HepG2 (cell line): ENCODE results near the gene AP4E1. TPM values are rescaled to one million over a fixed set of nuclear protein-coding genes. Genes with fewer than 3 reads are reported as not detected.

ENCODE experiments used
- FIP1L1 ChIP-seq: fragments of 200-400 bp; formaldehyde crosslinking; IDR thresholded peaks from 2 replicates; pipeline ENCODE4 v1.6.1; 2018; ENCODE audit warnings: low read depth, mild to moderate bottlenecking, low read length, moderate library complexity, borderline replicate concordance; ENCODE audit not compliant: insufficient read depth
- HOXA7 ChIP-seq: sonication (generic); formaldehyde crosslinking; IDR thresholded peaks from 2 replicates; pipeline ENCODE4 v1.8.1; 2022; ENCODE audit warnings: mild to moderate bottlenecking, missing genetic modification reagents, moderate library complexity
- IKZF1 ChIP-seq: fragments of 450-650 bp; IDR thresholded peaks from 2 replicates; pipeline ENCODE4 v1.7.1; 2016
- KDM5A ChIP-seq: fragments of 200-600 bp; sonication (generic); IDR thresholded peaks from 2 replicates; pipeline ENCODE4 v1.7.0; 2018; ENCODE audit warnings: antibody characterized with exemption, mild to moderate bottlenecking, low read length, borderline replicate concordance
- MEIS2 ChIP-seq: sonication (generic); formaldehyde crosslinking; IDR thresholded peaks from 2 replicates; pipeline ENCODE4 v1.9.0; 2021; ENCODE audit warnings: mild to moderate bottlenecking, missing genetic modification reagents
- MLLT10 ChIP-seq: sonication (generic); formaldehyde crosslinking; IDR thresholded peaks from 2 replicates; pipeline ENCODE4 v1.4.0; 2020; ENCODE audit warnings: missing genetic modification reagents
- NR2F2 ChIP-seq: IDR thresholded peaks from 2 replicates; pipeline ENCODE4 v1.6.1; 2012; ENCODE audit warnings: low read depth, inconsistent platforms, borderline replicate concordance
- PRPF4 ChIP-seq: fragments of 200-400 bp; formaldehyde crosslinking; IDR thresholded peaks from 2 replicates; pipeline ENCODE4 v1.6.1; 2016; ENCODE audit warnings: low read length, low read depth; ENCODE audit not compliant: poor library complexity, severe bottlenecking
- SMAD9 ChIP-seq: sonication (generic); formaldehyde crosslinking; IDR thresholded peaks from 2 replicates; pipeline ENCODE4 v1.5.1; 2020; ENCODE audit warnings: mild to moderate bottlenecking, missing genetic modification reagents
- TOE1 ChIP-seq: sonication (generic); formaldehyde crosslinking; IDR thresholded peaks from 2 replicates; pipeline ENCODE4 v1.4.0; 2020; ENCODE audit warnings: mild to moderate bottlenecking, missing genetic modification reagents
- ZBTB20 ChIP-seq: sonication (generic); formaldehyde crosslinking; IDR thresholded peaks from 2 replicates; pipeline ENCODE4 v1.8.1; 2023; ENCODE audit warnings: missing genetic modification reagents, low read depth, mild to moderate bottlenecking, borderline replicate concordance
- ZBTB42 ChIP-seq: sonication (generic); formaldehyde crosslinking; IDR thresholded peaks from 2 replicates; pipeline ENCODE4 v1.5.0; 2020; ENCODE audit warnings: mild to moderate bottlenecking, missing genetic modification reagents
- ZBTB43 ChIP-seq: sonication (generic); formaldehyde crosslinking; conservative IDR thresholded peaks from 2 replicates; pipeline ENCODE4 v1.4.0; 2020; ENCODE audit warnings: missing genetic modification reagents
- ZEB1 ChIP-seq: IDR thresholded peaks from 2 replicates; pipeline ENCODE4 v1.6.1; 2012; ENCODE audit warnings: mild to moderate bottlenecking, low read depth, inconsistent platforms; ENCODE audit not compliant: insufficient replicate concordance
- ZNF280B ChIP-seq: sonication (generic); formaldehyde crosslinking; IDR thresholded peaks from 2 replicates; pipeline ENCODE4 v1.5.0; 2020; ENCODE audit warnings: missing genetic modification reagents, mild to moderate bottlenecking, borderline replicate concordance
- ZNF432 ChIP-seq: sonication (generic); formaldehyde crosslinking; IDR thresholded peaks from 2 replicates; pipeline ENCODE4 v1.5.0; 2020; ENCODE audit warnings: missing genetic modification reagents, mild to moderate bottlenecking, borderline replicate concordance
- ZNF558 ChIP-seq: sonication (generic); formaldehyde crosslinking; IDR thresholded peaks from 2 replicates; pipeline ENCODE4 v1.9.0; 2022; ENCODE audit warnings: mild to moderate bottlenecking, missing genetic modification reagents, borderline replicate concordance
- ZNF704 ChIP-seq: sonication (generic); formaldehyde crosslinking; IDR thresholded peaks from 2 replicates; pipeline ENCODE4 v1.8.1; 2023; ENCODE audit warnings: mild to moderate bottlenecking, inconsistent platforms, moderate library complexity, missing genetic modification reagents, borderline replicate concordance
- ZNF841 ChIP-seq: sonication (generic); formaldehyde crosslinking; IDR thresholded peaks from 2 replicates; pipeline ENCODE4 v1.8.1; 2023; ENCODE audit warnings: missing genetic modification reagents, borderline replicate concordance
- ZNF883 ChIP-seq: sonication (generic); formaldehyde crosslinking; IDR thresholded peaks from 2 replicates; pipeline ENCODE4 v1.5.1; 2020; ENCODE audit warnings: mild to moderate bottlenecking, missing genetic modification reagents; ENCODE audit errors: not compliant biosample characterization
- polyA plus RNA-seq, 8 experiments: library from polyadenylated mRNA; depleted of rRNA in 3 of 8; stranded (reverse) in 7 of 8; unstranded in 1 of 8; fragments of >200 nt; fragmentation: Illumina TruSeq in 4 of 8; extraction: Trizol in 4 of 8; gene quantifications; 2 replicates each; pipeline versions ENCODE4 v1.2.1 to v1.2.3, GENCODE V29; 2011 to 2016; ENCODE audit warnings: low read depth in 4 of 8, missing spikeins in 1 of 8, mixed read lengths in 1 of 8; ENCODE audit not compliant: insufficient read depth in 1 of 8
- total RNA-seq, 5 experiments: library from RNA; depleted of rRNA; stranded (reverse); fragments of >200 nt; fragmentation: Illumina TruSeq; extraction: Trizol; gene quantifications; 2 replicates each; pipeline ENCODE4 v1.2.3, GENCODE V29; 2016; ENCODE audit warnings: low read depth in 1 of 5
- TF ChIP-seq, protein P1 (sequence below): sonication (generic); formaldehyde crosslinking; conservative IDR thresholded peaks from 2 replicates; pipeline ENCODE4 v1.5.0; 2020; ENCODE audit warnings: missing genetic modification reagents
- TF ChIP-seq, protein P2 (sequence below): sonication (generic); formaldehyde crosslinking; IDR thresholded peaks from 2 replicates; pipeline ENCODE4 v1.4.0; 2020; ENCODE audit warnings: missing genetic modification reagents, borderline replicate concordance

AP4E1 gene
- total and polyA plus RNA-seq, 2 of the 13 experiments (the other 11 are each of a cell fraction or from before 2014, with no cell fraction given), result 2.2 to 7.8 TPM

GRCh38 chr15:50908209-50909009, at the start of gene AP4E1 (continued):
- TF ChIP-seq ZNF704 (CRISPR knock-in tag), result no peak
- no peak; the same call in 1 of the 2 replicates for TF ChIP-seq TOE1 (CRISPR knock-in tag)
- TF ChIP-seq ZNF841, result no peak; the same call in 1 of the 2 replicates
- no peak for TF ChIP-seq MLLT10 (CRISPR knock-in tag)
- TF ChIP-seq ZNF558 (CRISPR knock-in tag), result no peak
- TF ChIP-seq NR2F2, result peak; percentile 15; the same call in 1 of the 2 replicates
- no peak for TF ChIP-seq ZNF432
- peak; percentile 20; the same call in 1 of the 2 replicates for TF ChIP-seq MEIS2
- TF ChIP-seq, protein P1, sequence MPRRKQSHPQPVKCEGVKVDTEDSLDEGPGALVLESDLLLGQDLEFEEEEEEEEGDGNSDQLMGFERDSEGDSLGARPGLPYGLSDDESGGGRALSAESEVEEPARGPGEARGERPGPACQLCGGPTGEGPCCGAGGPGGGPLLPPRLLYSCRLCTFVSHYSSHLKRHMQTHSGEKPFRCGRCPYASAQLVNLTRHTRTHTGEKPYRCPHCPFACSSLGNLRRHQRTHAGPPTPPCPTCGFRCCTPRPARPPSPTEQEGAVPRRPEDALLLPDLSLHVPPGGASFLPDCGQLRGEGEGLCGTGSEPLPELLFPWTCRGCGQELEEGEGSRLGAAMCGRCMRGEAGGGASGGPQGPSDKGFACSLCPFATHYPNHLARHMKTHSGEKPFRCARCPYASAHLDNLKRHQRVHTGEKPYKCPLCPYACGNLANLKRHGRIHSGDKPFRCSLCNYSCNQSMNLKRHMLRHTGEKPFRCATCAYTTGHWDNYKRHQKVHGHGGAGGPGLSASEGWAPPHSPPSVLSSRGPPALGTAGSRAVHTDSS, result no peak
- TF ChIP-seq, protein P2, sequence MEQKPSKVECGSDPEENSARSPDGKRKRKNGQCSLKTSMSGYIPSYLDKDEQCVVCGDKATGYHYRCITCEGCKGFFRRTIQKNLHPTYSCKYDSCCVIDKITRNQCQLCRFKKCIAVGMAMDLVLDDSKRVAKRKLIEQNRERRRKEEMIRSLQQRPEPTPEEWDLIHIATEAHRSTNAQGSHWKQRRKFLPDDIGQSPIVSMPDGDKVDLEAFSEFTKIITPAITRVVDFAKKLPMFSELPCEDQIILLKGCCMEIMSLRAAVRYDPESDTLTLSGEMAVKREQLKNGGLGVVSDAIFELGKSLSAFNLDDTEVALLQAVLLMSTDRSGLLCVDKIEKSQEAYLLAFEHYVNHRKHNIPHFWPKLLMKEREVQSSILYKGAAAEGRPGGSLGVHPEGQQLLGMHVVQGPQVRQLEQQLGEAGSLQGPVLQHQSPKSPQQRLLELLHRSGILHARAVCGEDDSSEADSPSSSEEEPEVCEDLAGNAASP (CRISPR knock-in tag), result peak; percentile 69; the same call in 1 of the 2 replicates
- no peak for TF ChIP-seq FIP1L1
- TF ChIP-seq PRPF4, result peak; percentile 89
- no peak for TF ChIP-seq ZNF280B (CRISPR knock-in tag)
- no peak for TF ChIP-seq HOXA7
- TF ChIP-seq ZBTB42, result no peak
- no peak for TF ChIP-seq IKZF1
- TF ChIP-seq ZNF883 (CRISPR knock-in tag), result no peak
- no peak for TF ChIP-seq ZBTB20 (CRISPR knock-in tag)
- no peak for TF ChIP-seq ZBTB43 (CRISPR knock-in tag)
- TF ChIP-seq SMAD9, result no peak
- peak; percentile 94 for TF ChIP-seq KDM5A
- TF ChIP-seq ZEB1, result no peak
